Activated CD4-positive, alpha-beta T cell treated with anti-CD3 and anti-CD28 coated beads, Interleukin-2, amount 50 U/mL, for 16 hours (primary cell): ENCODE measurements around the gene THSD7B.
"Not testable (repeated sequence)": the region's sequence is repeated elsewhere in the genome, so short reads cannot be mapped to it uniquely, and the experiment has no call there.

Experiments
- DNase-seq: peaks from one replicate; pipeline ENCODE4 v3.0.0-alpha.2; 2020

THSD7B gene

GRCh38 chr2:136956050-136956449, 190.7 kb downstream of the THSD7B start:
- DNase-seq, result no peak

- DNase-seq, result no peak
Measured at GRCh38 chr2:136957044-136957443, 191.7 kb downstream of the THSD7B start.

- DNase-seq, result no peak
Measured at GRCh38 chr2:136962105-136962725, 196.9 kb downstream of the THSD7B start.

DNA sequence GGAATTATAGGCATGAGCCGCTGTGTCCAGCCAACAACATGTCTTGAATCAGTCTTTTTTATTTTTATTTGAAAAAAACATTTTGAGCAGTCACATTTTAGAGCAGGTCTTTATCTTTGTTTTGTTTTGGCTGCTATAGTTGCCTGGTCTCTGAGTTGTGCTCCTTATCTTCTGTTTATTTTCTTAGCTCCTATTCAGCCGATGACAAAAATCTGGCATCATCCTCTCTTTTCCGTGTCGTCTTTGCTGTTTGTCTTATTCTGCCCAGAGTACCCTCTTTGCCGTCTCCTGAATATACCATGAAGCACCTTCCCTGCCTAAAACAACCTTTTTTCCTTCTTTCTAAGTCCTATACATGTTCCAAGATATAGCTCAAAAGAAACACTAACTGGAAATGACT, 201.1 kb downstream of the THSD7B start:
- DNase-seq, result no peak

GRCh38 chr2:136980303-136980702, 215.0 kb downstream of the THSD7B start:
- no peak for DNase-seq

GRCh38 chr2:136981689-136982088, 216.3 kb downstream of the THSD7B start:
- not testable (repeated sequence) for DNase-seq

DNA sequence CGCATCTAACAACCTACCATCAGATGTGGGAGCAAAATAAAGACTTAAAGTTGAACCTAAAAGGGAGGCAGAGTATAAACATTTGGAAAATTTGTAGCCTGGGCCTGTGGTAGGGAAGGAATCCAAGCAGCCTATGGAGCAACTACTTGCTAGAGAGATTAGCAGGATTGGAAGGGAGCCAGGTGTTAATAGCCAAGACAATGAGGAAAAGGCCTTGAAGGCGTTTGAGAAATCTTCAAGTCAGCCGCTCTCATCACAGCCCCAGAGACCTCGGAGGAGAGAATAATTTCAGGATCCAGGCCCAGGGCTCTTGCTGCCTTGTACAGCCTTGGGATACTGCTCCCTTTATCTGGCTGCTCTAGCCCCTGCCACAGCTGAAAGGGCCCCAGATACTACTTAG, 219.7 kb downstream of the THSD7B start:
- no peak for DNase-seq

DNA sequence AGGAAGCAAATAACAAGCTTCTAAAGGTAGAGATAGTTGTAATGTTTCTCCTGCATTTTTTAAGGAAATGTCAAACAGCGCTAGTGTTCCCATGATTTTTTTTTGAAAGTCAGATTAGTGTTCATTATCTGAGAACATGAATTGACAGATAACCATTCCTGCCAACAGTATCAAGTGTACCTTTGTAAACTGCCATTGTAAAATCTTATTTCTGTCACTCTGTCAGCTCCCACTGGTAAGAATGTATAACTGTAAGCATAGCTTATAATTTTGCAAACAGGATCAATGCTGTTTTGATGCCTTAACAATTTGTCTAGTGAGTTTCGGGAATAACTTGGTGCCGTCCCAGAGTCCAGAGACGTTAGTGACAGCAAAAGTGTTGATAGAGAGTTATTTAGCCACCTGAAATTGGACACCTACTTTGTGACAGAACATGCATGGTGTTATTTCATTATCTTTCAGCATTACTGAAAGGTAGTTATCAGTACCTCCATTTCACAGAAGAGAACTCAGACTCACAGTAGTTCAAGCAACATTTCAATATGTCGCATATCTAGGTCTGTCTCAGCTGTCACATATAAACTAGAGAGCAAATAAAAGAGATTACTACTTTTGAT, 221.4 kb downstream of the THSD7B start:
- DNase-seq, result no peak

- no peak for DNase-seq
Measured at GRCh38 chr2:136990316-136990715, 225.0 kb downstream of the THSD7B start.

DNA sequence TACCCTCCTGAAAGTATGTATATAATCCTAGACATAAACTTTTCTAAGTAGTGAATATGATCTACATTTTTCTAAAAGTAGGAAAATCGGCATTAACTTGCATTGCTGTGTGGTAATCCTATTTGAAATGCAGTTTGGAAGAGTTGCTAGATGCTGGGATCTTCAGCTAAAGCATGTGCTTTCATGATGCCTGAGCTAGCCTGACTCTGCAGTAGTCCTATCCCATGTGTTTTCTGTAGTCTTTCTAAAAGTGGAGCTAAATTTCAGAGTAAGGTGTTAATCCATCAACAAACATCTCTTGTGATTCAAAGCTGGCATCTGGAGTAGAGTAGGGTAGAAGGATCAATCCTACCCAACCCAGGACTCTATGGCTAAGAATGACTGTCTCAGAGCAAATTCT, 229.4 kb downstream of the THSD7B start:
- no peak for DNase-seq

- DNase-seq, result no peak
Measured at GRCh38 chr2:136997557-136997956, 232.2 kb downstream of the THSD7B start.

GRCh38 chr2:137000811-137001210, 235.5 kb downstream of the THSD7B start:
- DNase-seq, result no peak

- DNase-seq, result no peak
Measured at GRCh38 chr2:137002896-137003295, 237.6 kb downstream of the THSD7B start.

- DNase-seq, result no peak
Measured at GRCh38 chr2:137005210-137005609, 239.9 kb downstream of the THSD7B start.

DNA sequence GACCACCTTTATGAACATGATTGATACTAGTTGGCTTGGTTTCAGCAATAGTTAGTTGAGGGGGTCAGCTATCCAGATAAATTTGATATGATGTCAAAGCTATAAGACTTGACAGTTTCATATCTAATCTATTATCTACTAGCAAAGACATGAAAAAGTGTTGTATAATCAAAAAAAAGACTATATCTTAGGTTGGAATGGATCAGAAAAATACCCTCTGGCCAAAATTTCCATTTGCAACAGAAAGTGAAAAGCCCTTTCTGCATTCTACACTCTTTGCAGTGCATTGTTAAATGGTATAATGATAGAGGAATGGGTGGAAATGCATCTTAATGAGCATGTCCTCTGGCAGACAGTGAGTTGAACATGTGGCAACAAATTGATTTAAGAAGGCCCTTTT, 242.6 kb downstream of the THSD7B start:
- no peak for DNase-seq

- DNase-seq, result no peak
Measured at GRCh38 chr2:137009953-137010352, 244.6 kb downstream of the THSD7B start.

DNA sequence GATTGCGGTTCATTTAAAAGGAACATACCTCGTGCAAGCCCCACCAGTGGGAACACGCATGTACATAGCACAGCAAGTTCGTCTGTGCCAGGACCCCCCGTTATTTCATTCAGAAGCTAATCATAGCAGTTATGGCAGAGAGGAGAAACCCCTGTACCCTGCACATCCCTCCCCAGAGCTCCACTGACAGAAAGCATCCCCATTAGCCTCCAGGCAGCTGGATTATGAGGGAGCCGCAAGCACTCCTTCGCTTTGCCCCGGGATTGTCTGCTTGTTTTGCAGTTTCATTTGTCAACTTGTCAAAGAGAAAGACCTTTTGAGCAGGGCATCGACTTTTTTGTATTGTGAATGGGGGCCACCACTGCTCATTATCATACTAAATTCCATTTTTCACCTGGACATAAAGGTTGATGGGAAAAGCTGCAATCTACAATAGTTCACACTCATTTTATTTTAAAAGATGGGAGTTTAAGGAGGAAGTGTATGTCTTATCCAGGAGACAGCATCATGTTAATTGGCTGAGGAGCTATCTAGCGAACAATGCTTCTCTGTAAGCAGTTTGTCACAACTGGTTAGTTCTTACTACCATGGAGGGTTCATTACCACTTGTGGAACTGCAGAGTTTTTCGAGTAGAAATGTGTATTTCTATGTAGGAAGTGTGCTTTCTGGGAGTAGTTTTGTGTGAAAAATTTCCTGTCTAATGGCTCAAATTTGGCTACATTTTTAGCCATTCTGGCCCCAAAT, 255.3 kb downstream of the THSD7B start:
- no peak for DNase-seq

- no peak for DNase-seq
Measured at GRCh38 chr2:137021763-137022162, 256.4 kb downstream of the THSD7B start.

DNA sequence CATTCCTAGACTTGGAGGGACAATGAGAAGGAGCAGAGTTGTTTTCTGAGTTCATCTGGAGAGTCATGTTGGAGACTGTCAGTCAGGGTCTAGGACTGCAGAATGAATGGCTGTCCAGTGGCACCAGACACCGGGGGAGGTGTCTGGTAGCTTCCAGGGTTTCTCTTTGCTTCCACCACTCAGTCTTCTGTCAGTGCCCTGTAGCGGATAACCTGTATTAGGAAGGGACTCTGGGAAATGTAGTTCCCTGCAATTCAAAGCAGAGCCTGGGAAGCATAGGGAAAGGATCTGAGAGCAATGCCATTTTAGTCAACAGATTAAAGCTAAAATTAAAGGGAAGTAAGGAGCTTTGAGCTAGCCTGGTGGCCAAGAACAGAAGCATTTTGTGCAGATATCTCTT, 257.9 kb downstream of the THSD7B start:
- no peak for DNase-seq

DNA sequence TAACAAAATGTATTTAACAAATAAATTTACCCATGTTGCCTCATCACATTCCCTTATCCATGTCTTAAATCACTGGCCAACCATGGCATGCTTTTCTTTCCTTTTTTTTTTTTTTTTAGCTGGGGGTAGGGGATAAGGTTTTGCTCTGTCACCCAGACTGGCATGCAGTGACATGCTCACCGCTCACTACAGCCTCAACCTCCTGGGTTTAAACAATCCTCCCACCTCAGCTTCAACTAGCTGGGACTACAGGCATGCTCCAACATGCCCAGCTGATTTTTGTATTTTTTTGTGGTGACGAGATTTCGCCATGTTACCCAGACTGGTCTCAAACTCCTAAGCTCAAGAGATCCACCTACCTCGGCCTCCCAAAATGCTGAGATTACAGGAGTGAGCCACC, 266.4 kb downstream of the THSD7B start:
- DNase-seq, result no peak

DNA sequence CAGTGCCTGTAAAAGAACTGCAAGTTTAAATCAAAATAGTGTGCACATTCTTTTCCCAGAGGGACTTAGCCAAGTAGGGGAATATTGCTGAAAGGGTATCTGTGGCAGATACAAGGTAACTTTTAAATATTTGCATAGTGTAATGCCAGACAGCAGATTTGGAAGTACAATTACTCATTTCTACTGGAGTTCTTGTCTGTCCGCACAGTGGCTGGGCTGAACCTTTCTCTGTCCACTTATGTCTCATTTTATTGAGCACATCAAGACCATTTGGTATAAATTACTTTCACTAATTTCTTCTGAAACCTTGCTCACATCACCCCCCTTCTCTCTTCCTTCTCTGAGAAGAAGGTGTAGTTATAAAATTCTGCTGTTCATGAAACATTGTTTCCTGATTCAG, 271.3 kb downstream of the THSD7B start:
- no peak for DNase-seq

DNA sequence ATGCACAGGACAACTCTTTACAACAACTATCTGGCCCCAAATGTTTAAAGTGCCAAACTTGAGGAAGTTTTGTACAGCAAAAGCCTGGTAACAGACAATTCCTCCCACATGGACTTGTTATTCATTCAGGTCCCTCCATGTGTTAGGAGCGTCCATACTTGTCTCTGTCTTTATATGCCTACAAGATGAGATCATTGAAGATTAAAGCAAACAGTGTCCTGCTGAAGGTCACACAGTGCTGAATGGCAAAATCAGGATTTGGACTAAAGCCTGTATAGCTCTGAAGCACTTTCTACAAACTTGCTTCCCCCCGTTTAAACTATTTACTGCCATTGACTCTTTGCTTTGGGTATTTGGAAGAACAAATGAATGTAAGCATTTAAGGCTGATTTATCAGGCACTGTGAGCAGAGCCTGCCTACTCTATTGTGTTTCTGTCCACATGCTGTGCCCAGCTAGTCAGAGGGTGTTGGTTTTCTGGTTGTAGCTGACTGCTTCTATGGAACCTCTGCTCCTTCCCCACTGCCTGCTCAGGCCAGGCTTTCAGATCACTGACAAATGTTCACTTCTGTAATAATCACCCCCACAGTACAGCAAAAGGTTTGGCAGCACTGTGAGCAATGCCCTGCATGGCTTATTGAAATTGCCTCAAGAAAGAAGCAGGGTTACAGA, 274.3 kb downstream of the THSD7B start:
- DNase-seq, result no peak

- DNase-seq, result no peak
Measured at GRCh38 chr2:137047369-137047768, 282.0 kb downstream of the THSD7B start.

- DNase-seq, result no peak
Measured at GRCh38 chr2:137048455-137048854, 283.1 kb downstream of the THSD7B start.
